ENCODE data around the gene POLR2C.

POLR2C gene

GRCh38 chr16:57517397-57518367 lies 55.2 kb downstream of the POLR2C start:
- TF ChIP-seq CTCF (IDR thresholded peaks at IDR 0.05; ENCODE audit: low read depth, low read length) = no peak
- H3K4me3 ChIP-seq (ENCODE audit: low read depth, low read length) = no peak overlapping the region

GRCh38 chr16:57518520-57518919 lies 56.0 kb downstream of the POLR2C start:
- no peak overlapping the region for H3K4me3 ChIP-seq (ENCODE audit: low read depth, low read length)
- no peak for TF ChIP-seq CTCF (IDR thresholded peaks at IDR 0.05; ENCODE audit: low read depth, low read length)

GRCh38 chr16:57518922-57519321 lies 56.4 kb downstream of the POLR2C start:
- TF ChIP-seq CTCF (IDR thresholded peaks at IDR 0.05; ENCODE audit: low read depth, low read length) = no peak
- H3K4me3 ChIP-seq (ENCODE audit: low read depth, low read length) = no peak overlapping the region

GRCh38 chr16:57519796-57520360 lies 57.4 kb downstream of the POLR2C start:
- H3K4me3 ChIP-seq (ENCODE audit: low read depth, low read length) = no peak overlapping the region
- peak; percentile 96 for TF ChIP-seq CTCF (IDR thresholded peaks at IDR 0.05; ENCODE audit: low read depth, low read length)

Data from WI38 (cell line).